Measurements from ENCODE around the gene FLT1.

Gene FLT1

DNA sequence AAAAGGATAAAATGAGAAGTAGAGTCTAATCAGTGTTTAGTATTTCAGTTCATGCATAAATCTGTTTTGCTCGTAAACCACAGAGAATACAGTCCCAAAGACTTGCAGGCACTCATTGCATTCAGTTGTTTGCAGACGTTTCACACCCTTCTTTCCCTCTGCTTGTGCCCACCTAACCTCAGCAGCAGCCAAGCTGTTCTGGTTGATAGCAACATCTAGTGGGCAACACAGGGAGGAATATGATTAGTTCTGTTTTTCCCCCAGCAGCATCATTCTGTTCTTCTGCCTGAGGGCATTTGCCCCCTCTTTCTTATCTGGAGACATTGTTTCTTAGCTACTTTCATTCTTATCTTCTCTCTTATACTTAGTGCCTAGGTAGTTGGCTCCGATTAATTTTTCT lies 221.0 kb downstream of the FLT1 start:
- H3K4me3 Mint-ChIP-seq = no peak overlapping the region
- peaks cover 46% of the 10 kb centered on the region for H3K36me3 Mint-ChIP-seq (ENCODE audit: low read depth)
- H3K4me1 Mint-ChIP-seq = no peaks in the 10 kb centered on the region
- TF ChIP-seq, protein P1, sequence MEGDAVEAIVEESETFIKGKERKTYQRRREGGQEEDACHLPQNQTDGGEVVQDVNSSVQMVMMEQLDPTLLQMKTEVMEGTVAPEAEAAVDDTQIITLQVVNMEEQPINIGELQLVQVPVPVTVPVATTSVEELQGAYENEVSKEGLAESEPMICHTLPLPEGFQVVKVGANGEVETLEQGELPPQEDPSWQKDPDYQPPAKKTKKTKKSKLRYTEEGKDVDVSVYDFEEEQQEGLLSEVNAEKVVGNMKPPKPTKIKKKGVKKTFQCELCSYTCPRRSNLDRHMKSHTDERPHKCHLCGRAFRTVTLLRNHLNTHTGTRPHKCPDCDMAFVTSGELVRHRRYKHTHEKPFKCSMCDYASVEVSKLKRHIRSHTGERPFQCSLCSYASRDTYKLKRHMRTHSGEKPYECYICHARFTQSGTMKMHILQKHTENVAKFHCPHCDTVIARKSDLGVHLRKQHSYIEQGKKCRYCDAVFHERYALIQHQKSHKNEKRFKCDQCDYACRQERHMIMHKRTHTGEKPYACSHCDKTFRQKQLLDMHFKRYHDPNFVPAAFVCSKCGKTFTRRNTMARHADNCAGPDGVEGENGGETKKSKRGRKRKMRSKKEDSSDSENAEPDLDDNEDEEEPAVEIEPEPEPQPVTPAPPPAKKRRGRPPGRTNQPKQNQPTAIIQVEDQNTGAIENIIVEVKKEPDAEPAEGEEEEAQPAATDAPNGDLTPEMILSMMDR (IDR thresholded peaks at IDR 0.05; ENCODE audit: unreplicated experiment in 3 of 3) = no peak
- H3K9me3 Mint-ChIP-seq = no peaks in the 10 kb centered on the region
- no peaks in the 10 kb centered on the region for H3K27me3 Mint-ChIP-seq (ENCODE audit: low read depth)
- no peak overlapping the region for H3K27ac Mint-ChIP-seq

DNA sequence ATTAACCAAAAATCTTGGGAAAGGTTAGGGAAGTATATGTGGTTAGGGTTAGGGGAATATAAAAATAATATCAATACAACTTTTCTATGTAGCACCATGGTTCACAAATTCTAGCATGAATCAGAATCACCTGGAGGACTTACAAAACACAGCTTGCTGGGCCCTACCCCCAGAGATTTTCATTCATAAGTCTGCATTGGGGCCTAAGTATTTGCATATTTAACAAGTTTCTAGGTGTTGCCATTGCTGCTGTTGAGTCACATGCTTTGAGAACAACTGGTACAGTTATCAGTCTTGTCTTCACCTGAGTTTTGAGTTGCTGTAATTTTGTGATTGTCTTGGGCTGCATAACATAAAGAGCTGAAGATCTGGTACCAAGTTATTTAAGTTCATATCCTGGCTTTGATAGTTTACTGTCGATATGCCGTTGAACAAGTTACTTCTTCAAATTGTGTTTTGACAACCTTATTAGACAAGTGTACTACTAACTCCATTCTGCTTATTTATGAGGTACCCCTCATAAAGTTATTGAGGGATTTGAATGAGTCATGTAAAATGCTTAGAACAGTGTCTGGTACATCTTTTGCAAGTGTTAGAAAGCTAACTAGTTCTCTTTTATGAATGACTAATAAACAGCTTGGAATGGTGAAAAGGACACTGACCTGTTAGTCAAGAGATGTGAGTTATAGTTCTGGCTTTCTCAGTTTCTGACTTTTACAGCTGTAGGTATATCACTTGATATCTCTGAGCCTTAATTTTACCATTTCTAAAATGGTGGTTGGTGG lies 223.7 kb downstream of the FLT1 start:
- H3K36me3 Mint-ChIP-seq (ENCODE audit: low read depth) = peaks cover 62% of the 10 kb centered on the region
- no peaks in the 10 kb centered on the region for H3K9me3 Mint-ChIP-seq
- no peak overlapping the region for H3K27ac Mint-ChIP-seq
- TF ChIP-seq, protein P1 (IDR thresholded peaks at IDR 0.05; ENCODE audit: unreplicated experiment in 3 of 3) = no peak
- no peaks in the 10 kb centered on the region for H3K4me1 Mint-ChIP-seq
- no peak overlapping the region for H3K4me3 Mint-ChIP-seq
- no peaks in the 10 kb centered on the region for H3K27me3 Mint-ChIP-seq (ENCODE audit: low read depth)

DNA sequence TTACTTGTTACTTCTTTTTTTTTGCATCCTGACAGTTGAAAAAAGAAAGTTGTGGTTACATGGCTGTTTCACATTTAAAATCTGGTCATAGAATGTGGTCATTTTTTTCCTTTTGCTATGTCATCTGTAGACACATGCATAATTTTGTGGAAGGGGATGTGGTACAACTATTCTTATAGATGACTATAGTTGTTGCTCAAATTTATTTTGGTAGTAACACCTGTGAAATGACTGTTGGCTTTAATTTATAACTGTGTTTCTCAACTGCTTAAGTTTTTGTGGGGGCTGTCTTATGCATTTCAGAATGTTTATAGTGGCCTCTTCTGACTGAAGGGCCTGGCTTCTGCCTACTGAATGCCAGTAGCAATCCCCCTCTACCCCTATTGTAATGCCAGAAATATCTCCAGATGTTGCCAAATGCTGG lies 226.1 kb downstream of the FLT1 start:
- Mint-ChIP-seq H3K27me3 (ENCODE audit: low read depth) (no peaks in the 10 kb centered on the region), H3K36me3 (ENCODE audit: low read depth) (peaks cover 50% of the 10 kb centered on the region), H3K4me1 (no peaks in the 10 kb centered on the region), H3K9me3 (no peaks in the 10 kb centered on the region), H3K27ac (no peak overlapping the region), H3K4me3 (no peak overlapping the region)
- TF ChIP-seq, protein P1 (IDR thresholded peaks at IDR 0.05; ENCODE audit: unreplicated experiment in 3 of 3) = no peak

DNA sequence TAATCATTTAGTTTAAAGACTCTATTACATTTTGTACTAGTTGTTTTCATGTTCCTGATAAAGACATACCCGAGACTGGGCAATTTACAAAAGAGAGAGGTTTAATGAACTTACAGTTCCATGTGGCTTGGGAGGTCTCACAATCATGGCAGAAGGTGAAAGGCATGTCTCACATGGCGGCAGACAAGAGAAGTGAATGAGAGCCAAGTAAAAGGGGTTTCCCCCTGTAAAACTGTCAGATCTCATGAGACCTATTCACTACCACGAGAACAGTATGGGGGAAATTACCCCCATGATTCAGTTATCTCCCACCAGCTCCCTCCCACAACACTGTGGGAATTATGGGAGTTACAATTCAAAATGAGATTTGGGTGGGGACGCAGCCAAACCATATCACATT lies 227.4 kb downstream of the FLT1 start:
- H3K36me3 Mint-ChIP-seq (ENCODE audit: low read depth) = peaks cover 56% of the 10 kb centered on the region
- H3K4me1 Mint-ChIP-seq = no peaks in the 10 kb centered on the region
- H3K4me3 Mint-ChIP-seq = no peak overlapping the region
- H3K27ac Mint-ChIP-seq = no peak overlapping the region
- TF ChIP-seq, protein P1 (IDR thresholded peaks at IDR 0.05; ENCODE audit: unreplicated experiment in 3 of 3) = no peak
- H3K9me3 Mint-ChIP-seq = no peaks in the 10 kb centered on the region
- no peaks in the 10 kb centered on the region for H3K27me3 Mint-ChIP-seq (ENCODE audit: low read depth)

DNA sequence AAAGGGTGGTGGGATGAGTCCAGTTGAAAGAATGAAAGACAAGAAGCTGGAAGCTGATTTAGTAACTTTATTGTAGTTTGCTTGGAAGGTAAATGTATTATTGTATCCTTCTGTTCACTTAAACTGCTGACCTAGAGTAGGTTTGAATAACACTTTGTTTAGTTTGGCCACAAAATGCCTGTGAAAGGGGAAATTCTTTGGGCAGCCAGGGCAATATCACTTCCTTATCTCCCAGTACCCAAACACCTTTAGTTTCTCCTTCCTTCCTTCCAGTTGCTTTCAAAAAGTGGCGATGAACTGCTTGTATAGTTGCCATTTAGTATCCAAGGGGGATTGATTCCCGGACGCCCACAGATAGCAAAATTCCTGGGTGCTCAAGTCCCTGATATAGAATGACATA lies 236.5 kb downstream of the FLT1 start:
- Mint-ChIP-seq H3K27ac (no peak overlapping the region), H3K27me3 (ENCODE audit: low read depth) (no peaks in the 10 kb centered on the region), H3K4me3 (no peak overlapping the region), H3K36me3 (ENCODE audit: low read depth) (peaks cover 55% of the 10 kb centered on the region), H3K4me1 (no peaks in the 10 kb centered on the region), H3K9me3 (no peaks in the 10 kb centered on the region)
- TF ChIP-seq, protein P1 (IDR thresholded peaks at IDR 0.05; ENCODE audit: unreplicated experiment in 3 of 3) = no peak

DNA sequence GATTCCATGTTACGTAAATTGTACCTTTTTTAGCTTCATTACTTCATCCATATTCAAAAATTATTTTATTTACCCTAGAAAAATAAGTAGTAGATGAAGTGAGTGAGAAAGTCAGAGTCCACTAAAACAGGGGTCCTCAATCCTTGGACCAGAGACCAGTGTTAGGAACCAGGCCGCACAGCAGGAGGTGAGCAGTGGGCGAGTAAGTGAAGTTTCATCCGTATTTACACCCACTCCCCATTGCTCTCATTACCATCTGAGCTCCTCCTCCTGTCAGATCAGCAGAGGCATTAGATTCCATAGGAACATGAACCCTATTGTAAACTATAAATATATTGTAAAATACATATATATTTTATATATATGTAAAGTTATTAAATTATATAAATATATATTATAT lies 237.6 kb downstream of the FLT1 start:
- Mint-ChIP-seq H3K36me3 (ENCODE audit: low read depth) (peaks cover 47% of the 10 kb centered on the region), H3K9me3 (no peaks in the 10 kb centered on the region), H3K27ac (no peak overlapping the region), H3K27me3 (ENCODE audit: low read depth) (no peaks in the 10 kb centered on the region), H3K4me3 (no peak overlapping the region), H3K4me1 (no peaks in the 10 kb centered on the region)
- TF ChIP-seq, protein P1 (IDR thresholded peaks at IDR 0.05; ENCODE audit: unreplicated experiment in 3 of 3) = no peak

Data from nephron (organoid).